ENCODE data around the gene ZNF607.

Gene ZNF607

DNA sequence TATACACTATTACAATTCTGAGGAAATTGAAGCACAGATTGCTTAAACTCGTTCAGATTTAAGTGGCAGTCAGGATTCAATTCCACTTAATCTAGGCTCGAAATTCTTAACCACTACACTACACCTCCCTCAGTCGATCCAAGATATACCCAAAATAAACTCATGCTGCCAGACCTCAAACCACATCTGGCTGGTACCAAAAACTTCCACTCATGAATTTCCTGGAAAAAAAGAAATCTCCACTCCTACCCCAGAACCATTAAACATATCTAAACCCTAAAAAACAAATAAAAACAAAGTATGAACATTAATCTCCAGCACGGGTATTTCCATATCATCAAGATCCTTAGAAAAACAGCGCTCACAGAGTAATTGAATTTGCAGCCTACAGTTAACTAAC, 65.4 kb downstream of the ZNF607 start:
- DNase-seq (ENCODE audit: low read depth, low spot score) = no peak

All from activated CD4-positive, CD25-positive, alpha-beta regulatory T cell treated with anti-CD3 and anti-CD28 coated beads, Interleukin-2, amount 50 U/mL, for 16 hours (primary cell).